ENCODE measurements around the gene NPIPB2. TPM values are rescaled to one million over a fixed set of nuclear protein-coding genes. Genes with fewer than 3 reads are reported as not detected.

The NPIPB2 gene
- total and polyA plus RNA-seq, 2 of the 13 experiments (the other 11 are each of a cell fraction or from before 2014, with no cell fraction given), result 1.8 to 4.1 TPM

DNA sequence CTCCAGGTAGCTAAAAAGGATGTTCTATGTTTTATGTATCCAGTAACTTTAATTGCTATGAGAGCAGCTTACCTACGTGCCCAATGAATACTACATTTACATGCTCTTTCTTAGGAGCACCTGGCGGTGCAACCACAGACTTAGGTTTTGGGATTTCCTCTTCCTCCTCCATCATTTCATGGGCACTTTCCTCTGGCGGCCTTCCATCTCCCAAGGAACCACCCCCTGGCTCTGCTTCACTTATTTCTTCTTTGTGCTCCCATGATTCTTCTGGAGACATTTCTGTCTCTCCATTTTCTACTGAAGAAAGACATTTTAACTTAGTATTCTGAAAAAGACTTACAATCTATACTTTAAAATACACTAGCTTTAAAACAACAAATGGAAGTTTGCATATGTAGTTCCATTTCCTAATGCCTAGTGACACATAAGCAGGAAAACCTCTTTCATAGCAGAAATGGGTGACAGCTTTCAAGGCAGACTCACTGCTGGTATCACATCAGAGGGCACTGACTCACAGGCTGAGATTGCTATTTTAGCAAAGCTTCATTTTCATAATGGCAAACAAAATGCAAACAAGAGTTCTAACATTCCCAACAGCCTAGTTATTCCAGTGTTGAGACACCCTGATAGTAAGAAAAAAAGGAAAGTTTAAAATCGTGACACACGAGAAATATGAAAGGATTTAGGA lies 45.2 kb downstream of the NPIPB2 start:
- WGBS (ENCODE audit: low lambda C conversion rate), result 97% methylated on average over 5 of the region's 5 CpGs
- Histone ChIP-seq H3K27ac (ENCODE audit: extremely low read length, insufficient read depth, low read length) (no peak overlapping the region), H3K4me3 (replicated peaks in 1 of 3; ENCODE audit: insufficient read depth in 1 of 3, low read depth in 2 of 3, low read length in 3 of 3) (no peak overlapping the region), H3K4me1 (ENCODE audit: insufficient read depth, low read length) (no peaks in the 10 kb centered on the region), H2AFZ (ENCODE audit: low read length) (no peak overlapping the region), H3K27me3 (ENCODE audit: control insufficient read depth in 1 of 2, insufficient read depth in 2 of 2, low read length in 2 of 2) (no peaks in the 10 kb centered on the region), H3K79me2 (ENCODE audit: insufficient read depth, low read length) (peaks cover 61% of the 10 kb centered on the region), H3K9me3 (ENCODE audit: low read length) (no peaks in the 10 kb centered on the region), H4K20me1 (ENCODE audit: insufficient read depth, low read length) (peaks cover 23% of the 10 kb centered on the region; the same call in 1 of the 2 replicates), H3K9ac (ENCODE audit: insufficient read depth, low read depth, low read length) (no peak overlapping the region), H3K36me3 (replicated peaks in 1 of 2; ENCODE audit: control insufficient read depth in 1 of 2, insufficient read depth in 2 of 2, low read length in 2 of 2) (peaks cover 35 to 73% of the 10 kb centered on the region in 2 experiments), H3K4me2 (ENCODE audit: low read depth, low read length) (no peak overlapping the region)
- intact Hi-C loops (cut with micrococcal nuclease; ENCODE audit: unreplicated experiment) (no loop called here), in situ Hi-C loops (cut with HindIII; ENCODE audit: extremely low pct_ligation_motif_present, low pct_unique_long_range_greater_than_20kb) (no loop called here)
- FAIRE-seq (no peak), DNase-seq (ENCODE audit: low spot score) (no peak), ATAC-seq (no peak)
- BruUV-seq (replicated peaks), result no TSS peak
- POLR2A ChIA-PET, result interaction anchor here (1.0 kb wide), 1 partner anchor 19 kb away, joined by 3 read pairs; the partner anchor contains the start of gene GSPT1
- TF ChIP-seq ZHX2 (IDR thresholded peaks at IDR 0.05; ENCODE audit: low read depth) (no peak), ZHX2 (CRISPR knock-in tag; IDR thresholded peaks at IDR 0.05; ENCODE audit: borderline replicate concordance) (no peak), ZNF136 (CRISPR knock-in tag; IDR thresholded peaks at IDR 0.05; ENCODE audit: low read depth) (no peak), RBM22 (optimal IDR thresholded peaks at IDR 0.05; ENCODE audit: low read length) (peak; percentile 61)
- CTCF ChIA-PET (ENCODE audit: low intra/inter-chr PET ratio, low total read pairs), result no interaction called here
